CD4-positive, alpha-beta memory T cell (primary cell): ENCODE measurements around the gene SRBD1. TPM values are rescaled to one million over a fixed set of nuclear protein-coding genes. Genes with fewer than 3 reads are reported as not detected.

Source experiments
- CTCF ChIA-PET: fragments of 350-600 bp; sonication (Branson Sonifier 250); formaldehyde crosslinking; loops from one replicate; lab custom pipeline; 2021; ENCODE audit warnings: inconsistent platforms; ENCODE audit not compliant: partially characterized antibody; lab: Charles Lee
- POLR2A ChIA-PET: fragments of 350-600 bp; sonication (Branson Sonifier 250); formaldehyde crosslinking; loops from one replicate; lab custom pipeline; 2021; ENCODE audit not compliant: partially characterized antibody; lab: Charles Lee
- DNase-seq, 5 donors: peaks; one replicate each; pipeline versions ENCODE4 v3.0.0 to v3.0.0-alpha.2; 2020 to 2022; ENCODE audit warnings: mixed read lengths in 1 of 5
- H3K27ac ChIP-seq: one replicate; pipeline ENCODE4 v1.7.0; 2013; ENCODE audit warnings: low read depth, low read length
- H3K27me3 ChIP-seq: 2 replicates; pipeline ENCODE4 v1.7.0; 2013; ENCODE audit warnings: mild to moderate bottlenecking, low read length, moderate library complexity; ENCODE audit not compliant: insufficient read depth
- H3K36me3 ChIP-seq: 2 replicates; pipeline ENCODE4 v1.7.0; 2013; ENCODE audit warnings: mild to moderate bottlenecking, low read length, moderate library complexity; ENCODE audit not compliant: insufficient read depth
- H3K4me1 ChIP-seq: 2 replicates; pipeline ENCODE4 v1.7.0; 2013; ENCODE audit warnings: mild to moderate bottlenecking, low read length, moderate library complexity; ENCODE audit not compliant: insufficient read depth
- H3K4me3 ChIP-seq, 2 donors: one replicate each; pipeline ENCODE4 v1.7.0; 2013; ENCODE audit warnings: low read length in 2 of 2, mild to moderate bottlenecking in 1 of 2
- H3K9me3 ChIP-seq, 2 donors: one replicate each; pipeline ENCODE4 v1.7.0; 2013; ENCODE audit warnings: low read length in 2 of 2, control low read depth in 1 of 2; ENCODE audit not compliant: control insufficient read depth in 1 of 2
- H3K27ac Mint-ChIP-seq, 7 donors: one replicate each; pipeline ENCODE4 v1.8.0; 2020 to 2021; ENCODE audit warnings: mixed read lengths in 7 of 7, mild to moderate bottlenecking in 6 of 7, inconsistent platforms in 3 of 7, moderate library complexity in 3 of 7
- H3K27me3 Mint-ChIP-seq, 2 donors: one replicate each; pipeline ENCODE4 v1.8.0; 2020 to 2021; ENCODE audit warnings: mixed read lengths in 2 of 2
- H3K36me3 Mint-ChIP-seq, 2 donors: one replicate each; pipeline ENCODE4 v1.8.0; 2020 to 2021; ENCODE audit warnings: mixed read lengths in 2 of 2, inconsistent platforms in 1 of 2, mild to moderate bottlenecking in 1 of 2
- H3K4me1 Mint-ChIP-seq, 4 donors: one replicate each; pipeline ENCODE4 v1.8.0; 2020 to 2021; ENCODE audit warnings: mixed read lengths in 4 of 4, mild to moderate bottlenecking in 1 of 4
- H3K4me3 Mint-ChIP-seq, 8 donors: one replicate each; pipeline ENCODE4 v1.8.0; 2020 to 2021; ENCODE audit warnings: mixed read lengths in 8 of 8, mild to moderate bottlenecking in 7 of 8, moderate library complexity in 6 of 8, inconsistent platforms in 3 of 8
- H3K9me3 Mint-ChIP-seq, 8 donors: one replicate each; pipeline ENCODE4 v1.8.0; 2020 to 2021; ENCODE audit warnings: mixed read lengths in 8 of 8, mild to moderate bottlenecking in 5 of 8, inconsistent platforms in 3 of 8, moderate library complexity in 1 of 8
- intact Hi-C: fragments of 100-400 bp; cut with micrococcal nuclease; formaldehyde crosslinking; loops from one replicate; pipeline ENCODE4 v1.15.1; 2023
- polyA plus RNA-seq, 2 donors: library from polyadenylated mRNA; unstranded; fragments of 300-500 nt; fragmentation: Illumina TruSeq; gene quantifications; one replicate each; pipeline ENCODE4 v1.2.3, GENCODE V29; 2021
- total RNA-seq, 2 experiments: library from RNA; stranded (reverse); gene quantifications; one replicate each; pipeline ENCODE4 v1.2.3, GENCODE V29; 2021

Gene SRBD1
- total and polyA plus RNA-seq, 4 experiments from 2014 or later = 10.0 to 23.7 (median 17.3) TPM

DNA sequence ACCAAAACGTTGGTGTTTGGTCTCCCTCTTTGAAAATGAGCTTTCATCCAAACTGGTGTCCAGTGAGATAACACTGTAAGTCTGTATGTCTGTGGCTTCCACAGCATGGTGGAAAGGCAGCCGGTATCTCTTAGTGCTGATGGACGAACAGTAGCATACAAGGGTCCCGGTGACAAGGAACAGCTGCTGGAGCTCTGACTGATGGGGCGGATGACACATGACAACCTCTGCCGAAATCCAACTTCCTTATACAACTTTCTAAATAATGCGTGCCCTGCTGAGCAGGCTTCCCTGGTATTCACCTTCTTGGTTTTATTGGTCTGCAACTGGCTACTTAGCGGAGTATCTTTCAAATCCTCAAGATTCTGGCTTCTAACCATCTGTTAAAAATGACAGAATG is 216.2 kb downstream of the SRBD1 start:
- ChIA-PET CTCF (no interaction called here), POLR2A (no interaction called here)
- Mint-ChIP-seq H3K27ac (no peak overlapping the region), H3K36me3 (peaks cover 36 to 49% of the 10 kb centered on the region in 2 donors), H3K4me3 (no peak overlapping the region), H3K27me3 (no peaks in the 10 kb centered on the region), H3K4me1 (no peaks in the 10 kb centered on the region), H3K9me3 (no peaks in the 10 kb centered on the region)
- Histone ChIP-seq H3K27ac (no peak overlapping the region), H3K36me3 (peaks cover 5% of the 10 kb centered on the region), H3K4me1 (no peaks in the 10 kb centered on the region), H3K27me3 (no peaks in the 10 kb centered on the region), H3K9me3 (no peaks in the 10 kb centered on the region), H3K4me3 (no peak overlapping the region)
- intact Hi-C loops = no loop called here
- no peak for DNase-seq

DNA sequence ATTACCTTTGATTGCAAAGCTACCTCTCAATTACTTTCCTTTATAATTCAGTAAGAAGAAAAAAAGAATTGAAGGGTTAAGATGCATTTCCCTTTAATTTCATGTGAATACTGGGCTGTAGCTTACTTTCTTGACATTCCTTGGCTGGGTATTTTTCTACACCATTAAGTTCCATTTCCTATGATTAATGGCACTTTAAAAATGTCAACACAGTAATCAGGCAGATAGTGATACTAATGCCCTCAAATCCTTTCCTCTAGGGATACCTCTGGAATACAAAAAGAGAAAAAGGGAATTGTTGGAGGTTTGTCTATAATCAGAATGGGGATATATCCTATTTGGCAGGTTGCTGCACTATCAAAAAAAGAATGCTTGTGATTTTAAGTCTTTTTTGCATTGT is 216.9 kb downstream of the SRBD1 start:
- H3K4me3 Mint-ChIP-seq = no peak overlapping the region

DNA sequence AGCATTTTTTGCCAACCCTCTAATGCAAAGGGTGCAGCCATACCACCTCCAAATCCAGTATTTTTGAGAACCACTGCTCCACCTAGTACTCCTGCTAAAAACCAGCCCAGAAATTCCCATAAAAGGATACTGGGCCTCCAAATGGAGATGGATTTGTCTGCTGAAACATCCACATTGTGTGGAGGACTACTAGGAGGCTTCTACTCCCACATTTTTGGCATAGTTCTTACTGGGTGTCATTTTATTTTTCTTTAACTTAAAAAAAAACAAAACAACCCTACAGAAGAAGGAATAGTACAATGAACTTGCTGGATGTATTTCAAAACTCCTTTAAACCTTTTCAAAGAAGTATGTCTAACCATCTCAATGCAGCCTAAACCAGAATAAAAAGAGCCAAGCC is 219.2 kb downstream of the SRBD1 start:
- Histone ChIP-seq H3K9me3 (no peaks in the 10 kb centered on the region), H3K27me3 (no peaks in the 10 kb centered on the region), H3K36me3 (peaks cover 10% of the 10 kb centered on the region), H3K27ac (no peak overlapping the region), H3K4me3 (no peak overlapping the region), H3K4me1 (no peaks in the 10 kb centered on the region)
- H3K27ac Mint-ChIP-seq = no peak overlapping the region
- CTCF ChIA-PET = no interaction called here
- H3K36me3 Mint-ChIP-seq = peaks cover 58 to 70% of the 10 kb centered on the region in 2 donors
- POLR2A ChIA-PET = no interaction called here
- H3K4me1 Mint-ChIP-seq = no peaks in the 10 kb centered on the region
- H3K9me3 Mint-ChIP-seq = peaks cover 0 to 4% (median 0%) of the 10 kb centered on the region in 8 donors
- DNase-seq = no peak
- H3K4me3 Mint-ChIP-seq = no peak overlapping the region
- H3K27me3 Mint-ChIP-seq = no peaks in the 10 kb centered on the region
- intact Hi-C loops = no loop called here

More for the DNA sequence above, 216.9 kb downstream of the SRBD1 start:
- POLR2A ChIA-PET = no interaction called here
- Mint-ChIP-seq H3K9me3 (no peaks in the 10 kb centered on the region), H3K36me3 (peaks cover 42 to 54% of the 10 kb centered on the region in 2 donors), H3K27ac (no peak overlapping the region), H3K4me1 (no peaks in the 10 kb centered on the region), H3K27me3 (no peaks in the 10 kb centered on the region)
- no peak overlapping the region for H3K4me3 ChIP-seq
- no peaks in the 10 kb centered on the region for H3K4me1 ChIP-seq
- H3K27me3 ChIP-seq = no peaks in the 10 kb centered on the region
- H3K9me3 ChIP-seq = no peaks in the 10 kb centered on the region
- H3K27ac ChIP-seq = no peak overlapping the region
- peaks cover 8% of the 10 kb centered on the region for H3K36me3 ChIP-seq
- intact Hi-C loops = no loop called here
- CTCF ChIA-PET = no interaction called here
- no peak for DNase-seq

DNA sequence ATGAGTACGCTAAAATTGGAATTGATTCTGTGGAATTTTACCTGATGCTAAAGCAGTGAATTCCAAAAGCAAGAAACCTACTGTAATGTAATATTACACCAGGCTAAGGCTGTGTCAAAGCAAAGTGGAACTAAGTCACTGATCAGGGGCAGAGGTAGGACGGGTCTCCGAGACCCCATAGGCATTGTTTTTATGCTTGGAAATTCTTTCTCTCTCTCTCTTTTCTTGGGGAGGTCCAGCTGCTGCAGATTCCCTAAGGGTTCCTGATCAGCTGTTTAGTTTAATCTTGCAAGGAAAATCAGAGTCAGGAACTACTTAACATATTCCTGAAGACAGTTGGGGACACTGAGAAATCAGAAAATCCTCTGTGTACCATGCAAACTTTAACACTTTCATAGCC is 220.2 kb downstream of the SRBD1 start:
- ChIA-PET CTCF (no interaction called here), POLR2A (no interaction called here)

DNA sequence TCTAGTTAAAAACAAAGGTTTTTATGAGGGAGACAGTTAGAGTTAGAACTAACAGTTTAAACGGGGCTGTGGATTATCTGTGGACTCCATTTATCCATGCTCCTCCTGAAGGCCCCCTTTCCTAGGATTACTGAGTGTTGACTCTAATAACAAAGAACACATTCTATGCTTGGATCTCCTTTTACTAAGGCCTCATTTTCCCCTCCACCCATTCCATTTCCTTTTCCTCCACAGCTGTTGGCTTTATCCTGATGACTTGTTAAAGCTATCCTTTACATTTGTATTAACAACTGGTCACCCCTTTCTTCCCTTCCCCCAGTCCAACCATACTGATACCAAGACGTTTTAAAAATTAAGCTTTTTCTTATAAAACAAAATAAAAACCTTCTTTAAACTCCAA is 220.6 kb downstream of the SRBD1 start:
- Histone ChIP-seq H3K27ac (no peak overlapping the region), H3K9me3 (no peaks in the 10 kb centered on the region), H3K27me3 (no peaks in the 10 kb centered on the region), H3K4me3 (no peak overlapping the region), H3K36me3 (peaks cover 10% of the 10 kb centered on the region), H3K4me1 (no peaks in the 10 kb centered on the region)
- Mint-ChIP-seq H3K4me1 (no peaks in the 10 kb centered on the region), H3K4me3 (no peak overlapping the region), H3K9me3 (peaks cover 0 to 4% (median 0%) of the 10 kb centered on the region in 8 donors), H3K27me3 (no peaks in the 10 kb centered on the region), H3K36me3 (peaks cover 58 to 69% of the 10 kb centered on the region in 2 donors), H3K27ac (no peak overlapping the region)
- no peak for DNase-seq
- intact Hi-C loops = no loop called here
- POLR2A ChIA-PET = no interaction called here
- CTCF ChIA-PET = no interaction called here

More for the DNA sequence above, 220.2 kb downstream of the SRBD1 start:
- Histone ChIP-seq H3K9me3 (no peaks in the 10 kb centered on the region), H3K4me3 (no peak overlapping the region), H3K27me3 (no peaks in the 10 kb centered on the region), H3K36me3 (peaks cover 10% of the 10 kb centered on the region), H3K4me1 (no peaks in the 10 kb centered on the region), H3K27ac (no peak overlapping the region)
- Mint-ChIP-seq H3K36me3 (peaks cover 58 to 70% of the 10 kb centered on the region in 2 donors), H3K4me1 (no peaks in the 10 kb centered on the region), H3K9me3 (peaks cover 0 to 4% (median 0%) of the 10 kb centered on the region in 8 donors), H3K27me3 (no peaks in the 10 kb centered on the region), H3K4me3 (no peak overlapping the region), H3K27ac (no peak overlapping the region)
- intact Hi-C loops = no loop called here
- DNase-seq = no peak

DNA sequence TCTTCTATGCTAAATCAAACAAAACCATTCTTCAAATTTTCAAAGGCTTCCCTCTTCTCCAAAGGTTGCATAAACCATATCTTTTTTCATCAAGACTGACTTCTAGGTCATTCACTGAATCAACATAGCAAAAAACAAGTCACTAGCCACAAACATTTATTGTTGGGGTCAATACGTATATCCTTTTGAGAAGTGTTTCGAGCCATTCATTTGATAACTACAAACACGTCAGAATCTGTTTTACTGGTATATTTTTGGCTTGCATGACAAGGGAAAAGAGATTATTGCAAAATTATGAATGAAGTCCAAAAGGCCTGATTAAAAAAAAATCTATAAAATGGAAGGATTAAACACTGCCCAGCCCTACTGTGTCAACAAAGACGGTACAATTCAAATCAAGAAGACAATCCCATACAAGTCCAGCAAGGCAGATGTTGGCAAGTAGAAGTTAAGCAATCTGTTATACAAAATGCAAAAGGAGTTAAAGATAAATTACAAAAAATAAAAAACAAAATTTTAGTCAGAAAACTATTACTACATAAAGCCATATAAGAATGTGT is 222.4 kb downstream of the SRBD1 start:
- H3K27me3 ChIP-seq = no peaks in the 10 kb centered on the region
- H3K4me3 ChIP-seq = no peak overlapping the region
- H3K27ac Mint-ChIP-seq = no peak overlapping the region
- no peak for DNase-seq
- ChIA-PET CTCF (no interaction called here), POLR2A (no interaction called here)
- intact Hi-C loops = no loop called here
- peaks cover 10% of the 10 kb centered on the region for H3K36me3 ChIP-seq
- H3K36me3 Mint-ChIP-seq = peaks cover 53 to 61% of the 10 kb centered on the region in 2 donors
- no peaks in the 10 kb centered on the region for H3K27me3 Mint-ChIP-seq
- H3K9me3 ChIP-seq = no peaks in the 10 kb centered on the region
- H3K27ac ChIP-seq = no peak overlapping the region
- no peak overlapping the region for H3K4me3 Mint-ChIP-seq
- no peaks in the 10 kb centered on the region for H3K4me1 ChIP-seq
- H3K9me3 Mint-ChIP-seq = peaks cover 0 to 4% (median 0%) of the 10 kb centered on the region in 8 donors
- no peaks in the 10 kb centered on the region for H3K4me1 Mint-ChIP-seq

DNA sequence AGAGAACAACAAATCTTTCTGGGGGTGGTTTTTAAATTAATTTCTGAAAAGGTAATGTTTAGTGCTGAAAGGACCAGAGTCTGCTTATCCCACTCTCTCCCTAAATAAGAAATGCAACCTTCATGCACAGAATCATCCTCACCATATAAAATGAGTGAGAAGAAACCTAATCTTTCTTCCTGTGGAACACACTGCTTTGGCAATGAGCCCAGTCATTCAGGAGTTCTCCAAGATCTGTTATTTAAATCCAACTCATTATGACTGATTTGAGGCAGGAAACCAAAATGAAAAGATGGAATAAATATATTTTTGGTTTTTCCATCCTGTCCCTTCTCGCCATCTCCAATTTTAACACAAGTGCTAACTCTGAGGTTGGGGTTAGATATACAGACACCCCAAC is 228.3 kb downstream of the SRBD1 start:
- ChIA-PET POLR2A (no interaction called here), CTCF (no interaction called here)
- Histone ChIP-seq H3K9me3 (no peaks in the 10 kb centered on the region), H3K27ac (no peak overlapping the region), H3K36me3 (no peaks in the 10 kb centered on the region), H3K4me3 (no peak overlapping the region), H3K4me1 (no peaks in the 10 kb centered on the region), H3K27me3 (no peaks in the 10 kb centered on the region)
- no peak for DNase-seq
- intact Hi-C loops = no loop called here
- Mint-ChIP-seq H3K27me3 (no peaks in the 10 kb centered on the region), H3K4me1 (no peaks in the 10 kb centered on the region), H3K4me3 (no peak overlapping the region), H3K9me3 (no peaks in the 10 kb centered on the region), H3K36me3 (peaks cover 5 to 7% of the 10 kb centered on the region in 2 donors), H3K27ac (no peak overlapping the region)
